ENCODE data around the gene C20orf96. TPM values are rescaled to one million over a fixed set of nuclear protein-coding genes. Genes with fewer than 3 reads are reported as not detected.
A peak's percentile ranks its signal among the peaks of the same experiment; 100 is the strongest.

The C20orf96 gene
- total and polyA plus RNA-seq, 5 donors = 4.2 to 9.1 (median 6.3) TPM

DNA sequence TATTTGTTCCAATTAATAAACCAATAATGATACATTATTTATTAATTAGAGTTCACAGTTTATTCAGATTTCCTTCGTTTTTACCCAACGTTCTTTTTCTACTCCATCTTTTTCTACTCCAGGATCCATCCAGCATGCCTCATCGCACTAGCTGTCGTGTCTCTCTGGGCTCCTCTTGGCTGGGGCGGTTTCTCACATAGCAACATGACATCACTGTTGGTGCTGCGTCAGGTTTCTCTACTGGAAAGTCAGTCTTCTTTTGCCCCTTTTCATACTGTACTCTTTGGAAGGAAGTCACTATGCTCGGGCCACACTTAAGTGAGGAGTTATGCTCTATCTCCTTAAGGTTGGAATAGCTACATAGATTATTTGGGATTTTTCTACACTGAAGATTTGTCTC, 21.1 kb upstream of the C20orf96 start:
- no peaks in the 10 kb centered on the region for H3K4me1 ChIP-seq (ENCODE audit: control insufficient read depth, insufficient read depth, low read length)

DNA sequence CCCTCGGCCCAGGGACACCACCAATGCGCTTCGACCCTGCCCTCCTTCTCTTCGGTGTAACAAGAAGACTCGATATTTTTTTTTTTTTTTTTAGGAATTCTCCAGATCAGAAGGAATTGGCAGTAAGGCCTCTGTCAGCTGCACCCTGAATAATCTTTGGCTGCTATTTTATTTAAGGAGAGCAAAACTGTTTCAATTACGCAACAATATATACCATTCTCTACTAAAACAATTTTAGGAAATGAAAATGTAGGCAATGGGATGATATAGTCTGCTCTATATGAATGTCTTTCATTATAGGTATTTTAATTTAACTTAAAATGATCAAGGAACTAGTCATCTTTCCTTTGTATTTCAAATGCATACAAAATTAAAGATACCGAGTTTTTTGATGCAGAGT, 20.1 kb upstream of the C20orf96 start:
- Histone ChIP-seq H3K27me3 (ENCODE audit: control insufficient read depth, insufficient read depth) (no peaks in the 10 kb centered on the region), H3K27ac (ENCODE audit: low read length) (no peak overlapping the region), H3K4me1 (ENCODE audit: control insufficient read depth, insufficient read depth, low read length) (no peaks in the 10 kb centered on the region), H3K4me3 (ENCODE audit: low read length) (peak overlapping the region; percentile 78), H3K9me3 (ENCODE audit: control insufficient read depth, low read length) (no peaks in the 10 kb centered on the region)
- DNase-seq = no peak
- intact Hi-C loops (cut with DNase I) = no loop called here
- no peak for ATAC-seq
- WGBS = 4% methylated on average over 7 of the region's 7 CpGs

More for the DNA sequence above, 21.1 kb upstream of the C20orf96 start:
- Histone ChIP-seq H3K27me3 (ENCODE audit: control insufficient read depth, insufficient read depth) (no peaks in the 10 kb centered on the region), H3K4me3 (ENCODE audit: low read length) (no peak overlapping the region), H3K9me3 (ENCODE audit: control insufficient read depth, low read length) (no peaks in the 10 kb centered on the region), H3K27ac (ENCODE audit: low read length) (no peak overlapping the region)
- 79% methylated on average over 7 of the region's 7 CpGs for WGBS
- ATAC-seq = no peak
- DNase-seq = no peak
- intact Hi-C loops (cut with DNase I) = no loop called here

DNA sequence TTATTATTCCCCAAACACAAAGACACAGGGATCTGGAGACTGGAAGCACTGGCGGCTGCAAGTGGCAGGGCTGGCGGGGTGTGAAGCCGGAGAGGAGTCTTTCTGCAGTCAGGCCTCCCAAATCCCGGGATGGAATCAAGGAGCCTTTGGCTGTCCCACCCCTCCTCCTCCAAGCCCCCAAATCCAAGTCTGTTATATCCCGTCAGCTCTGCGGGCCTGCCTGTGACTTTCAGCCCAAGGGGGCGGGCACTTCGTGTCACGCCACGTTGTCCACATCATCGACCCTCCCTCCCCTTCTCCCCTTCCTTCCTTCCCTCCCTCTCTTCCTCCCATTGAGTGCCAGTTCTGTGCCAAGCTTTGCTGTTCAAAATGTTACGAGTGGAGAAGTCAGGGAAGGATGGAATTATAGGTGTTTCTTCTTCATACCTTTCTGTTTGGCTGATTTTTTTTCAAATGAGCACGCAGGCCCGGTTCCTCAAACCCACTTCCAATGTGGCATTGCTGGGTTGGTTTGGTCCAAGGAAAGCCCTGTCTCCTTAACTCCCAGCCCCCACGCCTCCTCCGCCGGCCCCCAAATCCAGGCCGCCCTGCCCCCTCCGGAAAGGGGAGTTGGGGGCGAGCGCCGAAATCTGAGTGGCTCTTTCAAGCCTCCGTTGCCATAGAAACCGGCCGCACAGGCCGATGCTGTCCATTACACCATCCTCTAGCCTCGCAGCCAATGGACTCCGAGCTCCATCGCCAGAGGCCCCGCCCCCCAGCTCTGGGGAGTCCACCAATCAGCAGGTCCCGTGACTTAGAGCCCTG, 19.5 kb upstream of the C20orf96 start:
- Histone ChIP-seq H3K4me1 (ENCODE audit: control insufficient read depth, insufficient read depth, low read length) (no peaks in the 10 kb centered on the region), H3K4me3 (ENCODE audit: low read length) (peak overlapping the region; percentile 78), H3K27ac (ENCODE audit: low read length) (peak overlapping the region; percentile 93), H3K9me3 (ENCODE audit: control insufficient read depth, low read length) (no peaks in the 10 kb centered on the region), H3K27me3 (ENCODE audit: control insufficient read depth, insufficient read depth) (no peaks in the 10 kb centered on the region)
- intact Hi-C loops (cut with DNase I) = no loop called here
- ATAC-seq (peak; percentile 100), DNase-seq (peak; percentile 99)
- 3% methylated on average over 31 of the region's 31 CpGs for WGBS

DNA sequence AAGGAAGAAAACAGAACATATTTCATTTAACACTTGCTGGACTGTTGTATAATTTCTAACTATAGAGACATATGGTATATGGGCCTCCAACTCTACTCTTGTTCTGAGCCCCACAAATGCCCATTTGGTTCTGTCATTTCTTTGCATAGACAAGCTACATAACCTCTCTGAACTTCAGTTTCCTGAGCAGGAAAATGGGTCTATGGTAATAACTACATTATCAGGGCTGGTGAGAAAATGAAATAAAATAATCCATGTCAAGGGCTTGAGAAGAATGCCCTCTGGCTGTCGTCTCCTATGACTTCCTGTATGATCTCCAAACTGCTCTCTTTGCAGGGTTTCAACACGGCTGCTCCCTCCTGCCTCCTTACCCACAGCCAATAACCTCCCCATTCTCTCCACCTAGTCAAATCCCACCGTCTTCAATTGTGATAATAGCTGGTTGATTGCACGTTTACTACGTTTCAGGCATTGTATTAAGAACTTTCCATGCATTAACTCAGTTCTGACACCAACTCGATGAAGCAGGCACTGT, 18.8 kb upstream of the C20orf96 start:
- ATAC-seq (peak; percentile 20 to 22), DNase-seq (no peak)
- Histone ChIP-seq H3K27ac (ENCODE audit: low read length) (peak overlapping the region; percentile 93), H3K27me3 (ENCODE audit: control insufficient read depth, insufficient read depth) (no peaks in the 10 kb centered on the region), H3K9me3 (ENCODE audit: control insufficient read depth, low read length) (no peaks in the 10 kb centered on the region), H3K4me3 (ENCODE audit: low read length) (peak overlapping the region; percentile 78), H3K4me1 (ENCODE audit: control insufficient read depth, insufficient read depth, low read length) (no peaks in the 10 kb centered on the region)
- WGBS = 4% methylated on average over 6 of the region's 6 CpGs
- intact Hi-C loops (cut with DNase I) = no loop called here

DNA sequence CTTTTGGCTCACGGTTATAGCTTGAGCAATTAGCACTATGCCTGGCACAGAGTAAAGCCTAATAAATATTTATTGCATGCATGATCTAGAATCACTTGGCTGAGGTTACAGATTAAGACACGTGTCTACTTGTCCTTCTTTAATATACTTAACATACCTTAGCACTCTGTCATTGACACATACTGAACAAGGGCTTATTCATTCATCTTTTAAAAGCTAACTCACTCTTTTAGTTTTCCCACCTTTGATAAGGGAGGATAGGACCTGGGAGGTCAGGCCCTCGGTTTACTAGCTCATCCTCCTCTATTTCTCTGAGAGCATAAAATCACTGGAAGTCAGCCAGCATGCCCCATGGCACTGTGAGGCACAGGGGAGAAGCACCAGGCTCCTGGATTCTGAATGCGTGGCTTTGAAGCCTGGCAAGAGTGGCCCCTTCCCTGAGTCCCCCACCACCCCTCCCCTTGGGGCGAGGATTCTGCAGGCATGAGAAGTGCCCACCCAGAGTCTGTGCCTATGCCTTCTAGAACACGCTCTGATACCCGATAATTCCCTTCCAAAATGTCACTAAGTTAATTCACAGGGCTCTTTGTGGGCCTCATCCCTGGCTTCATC, 18.0 kb upstream of the C20orf96 start:
- H3K9me3 ChIP-seq (ENCODE audit: control insufficient read depth, low read length) = no peaks in the 10 kb centered on the region
- 62% methylated on average over 7 of the region's 7 CpGs for WGBS
- no peaks in the 10 kb centered on the region for H3K27me3 ChIP-seq (ENCODE audit: control insufficient read depth, insufficient read depth)
- H3K4me1 ChIP-seq (ENCODE audit: control insufficient read depth, insufficient read depth, low read length) = no peaks in the 10 kb centered on the region
- no peak overlapping the region for H3K27ac ChIP-seq (ENCODE audit: low read length)
- ATAC-seq (no peak), DNase-seq (peak in 1 of 3 donors; percentile 55)
- H3K4me3 ChIP-seq (ENCODE audit: low read length) = no peak overlapping the region
- intact Hi-C loops (cut with DNase I) = no loop called here

DNA sequence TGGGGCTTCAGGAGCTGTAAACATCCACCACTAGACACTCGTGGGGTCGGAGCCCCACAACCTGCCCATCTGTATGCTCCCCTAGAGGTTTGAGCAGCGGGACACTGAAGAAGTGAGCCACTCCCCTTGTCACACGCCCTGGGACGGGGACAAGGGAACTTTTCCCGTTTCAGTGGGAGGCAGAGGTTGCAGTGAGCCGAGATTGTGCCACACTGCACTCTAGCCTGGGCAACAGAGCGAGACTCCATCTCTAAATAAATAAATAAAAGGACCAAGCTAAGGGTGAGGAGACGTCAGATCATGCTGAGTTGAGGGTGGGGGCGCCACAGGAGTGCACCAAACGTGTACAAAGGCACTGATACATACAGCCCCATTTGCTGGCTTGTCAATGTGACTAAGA, 15.2 kb upstream of the C20orf96 start:
- no peak for ATAC-seq
- Histone ChIP-seq H3K9me3 (ENCODE audit: control insufficient read depth, low read length) (no peaks in the 10 kb centered on the region), H3K27me3 (ENCODE audit: control insufficient read depth, insufficient read depth) (no peaks in the 10 kb centered on the region), H3K27ac (ENCODE audit: low read length) (no peak overlapping the region), H3K4me1 (ENCODE audit: control insufficient read depth, insufficient read depth, low read length) (peaks cover 6% of the 10 kb centered on the region), H3K4me3 (ENCODE audit: low read length) (no peak overlapping the region)
- WGBS = 68% methylated on average over 11 of the region's 11 CpGs
- intact Hi-C loops (cut with DNase I) = no loop called here
- DNase-seq = no peak

DNA sequence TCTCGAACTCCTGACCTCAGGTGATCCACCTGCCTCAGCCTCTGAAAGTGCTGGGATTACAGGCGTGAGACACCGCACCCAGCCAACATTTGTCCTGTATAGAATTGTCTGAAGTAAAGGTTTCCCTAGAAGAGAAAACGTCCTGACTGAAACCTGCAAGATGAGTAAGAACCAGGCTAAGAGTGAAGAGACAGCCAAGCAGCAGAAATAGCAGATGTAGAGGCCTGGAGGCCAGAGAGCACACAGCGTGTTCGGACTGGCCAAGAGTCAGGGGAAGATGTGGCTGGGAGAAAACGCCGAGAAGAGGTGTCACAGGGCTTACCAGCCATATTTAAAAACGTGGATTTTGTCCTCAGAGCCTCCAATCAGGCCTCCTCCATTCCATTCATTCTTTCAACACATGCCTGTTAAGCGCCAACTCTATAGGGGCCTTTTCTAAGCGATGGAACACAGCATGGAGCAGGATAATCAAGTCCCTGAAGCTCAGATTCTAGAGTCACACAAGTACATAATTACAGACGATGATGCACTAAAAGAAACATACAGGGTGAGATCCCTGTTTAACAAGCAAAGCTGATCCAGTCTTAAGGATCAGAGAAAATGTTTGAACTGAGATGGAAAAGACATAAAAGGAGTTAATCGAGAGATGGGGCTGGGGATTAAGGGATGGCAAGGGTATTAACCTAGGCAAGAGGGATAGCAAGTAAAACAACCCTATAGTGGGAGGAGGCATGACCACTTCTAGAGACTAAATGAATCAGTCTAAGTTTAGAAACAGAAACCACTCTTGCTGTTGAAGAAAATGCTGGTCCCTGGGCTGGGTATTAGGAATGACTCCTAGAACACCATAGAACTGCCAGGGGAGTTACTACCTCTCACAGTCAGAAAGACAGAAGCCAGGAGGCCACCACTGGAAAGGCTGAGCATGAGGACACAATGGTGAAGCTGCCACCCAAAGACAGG, 11.6 kb upstream of the C20orf96 start:
- no peak for DNase-seq
- Histone ChIP-seq H3K4me1 (ENCODE audit: control insufficient read depth, insufficient read depth, low read length) (peaks cover 14% of the 10 kb centered on the region), H3K27ac (ENCODE audit: low read length) (no peak overlapping the region), H3K4me3 (ENCODE audit: low read length) (no peak overlapping the region), H3K27me3 (ENCODE audit: control insufficient read depth, insufficient read depth) (no peaks in the 10 kb centered on the region), H3K9me3 (ENCODE audit: control insufficient read depth, low read length) (no peaks in the 10 kb centered on the region)
- WGBS = 69% methylated on average over 13 of the region's 13 CpGs
- no peak for ATAC-seq
- intact Hi-C loops (cut with DNase I) = no loop called here

DNA sequence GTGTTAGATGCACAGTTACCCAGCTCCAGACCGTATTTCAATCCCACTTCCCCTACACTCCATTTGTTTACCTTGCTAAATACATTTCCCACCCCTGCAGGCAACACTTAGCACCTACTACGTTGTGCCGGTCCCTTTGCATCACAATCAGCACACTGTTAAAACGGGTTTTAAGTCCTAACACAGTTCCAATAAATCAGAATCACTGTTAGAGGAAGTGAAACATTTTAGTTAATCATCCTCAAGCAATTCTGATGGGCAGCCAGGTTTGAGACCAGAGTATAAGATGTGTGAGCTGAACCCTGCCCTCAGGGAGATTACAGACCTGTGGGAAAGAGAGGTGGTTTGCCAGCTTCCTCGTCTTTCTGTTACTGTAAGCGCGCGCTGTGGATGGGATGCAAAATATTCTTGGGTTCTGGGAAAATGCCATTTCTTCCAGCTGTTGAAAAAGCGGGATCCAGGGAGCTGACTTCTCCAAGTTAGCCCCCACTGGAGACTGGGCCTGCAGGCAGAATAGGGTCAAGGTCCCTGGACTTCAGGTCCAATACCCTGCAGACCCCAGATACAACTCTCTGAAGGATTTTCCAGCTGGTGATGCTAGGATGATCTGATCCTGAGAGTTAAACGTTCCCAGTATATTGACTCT, 9.9 kb upstream of the C20orf96 start:
- 25% methylated on average over 10 of the region's 10 CpGs for WGBS
- Histone ChIP-seq H3K9me3 (ENCODE audit: control insufficient read depth, low read length) (no peaks in the 10 kb centered on the region), H3K4me3 (ENCODE audit: low read length) (peak overlapping the region; percentile 25), H3K4me1 (ENCODE audit: control insufficient read depth, insufficient read depth, low read length) (peaks cover 14% of the 10 kb centered on the region), H3K27ac (ENCODE audit: low read length) (no peak overlapping the region), H3K27me3 (ENCODE audit: control insufficient read depth, insufficient read depth) (no peaks in the 10 kb centered on the region)
- ATAC-seq (no peak), DNase-seq (no peak)
- intact Hi-C loops (cut with DNase I) = no loop called here

DNA sequence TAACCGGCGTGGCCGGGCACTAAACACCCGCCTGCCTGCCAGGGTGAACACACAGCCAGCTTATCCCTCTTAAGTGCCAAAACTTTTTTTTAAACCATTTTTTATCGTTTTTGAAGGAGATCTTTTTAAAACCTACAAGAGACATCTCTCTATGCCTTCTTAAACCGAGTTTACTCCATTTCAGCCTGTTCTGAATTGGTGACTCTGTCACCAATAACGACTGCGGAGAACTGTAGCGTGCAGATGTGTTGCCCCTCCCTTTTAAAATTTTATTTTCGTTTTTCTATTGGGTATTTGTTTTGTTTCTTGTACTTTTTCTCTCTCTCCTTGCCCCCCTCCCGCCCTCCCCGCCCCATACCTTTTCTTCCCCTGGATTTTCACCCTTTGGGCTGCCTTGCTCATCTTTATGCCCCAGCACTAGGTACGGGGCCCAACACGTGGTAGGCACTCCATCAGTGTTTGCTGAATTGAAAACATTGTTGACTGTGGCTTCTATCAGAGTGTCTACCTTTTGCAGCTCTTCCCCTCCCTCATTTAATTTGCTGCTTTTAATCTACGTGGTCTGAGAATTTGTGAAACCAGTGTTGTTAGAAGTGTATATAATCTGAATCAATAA, 8.3 kb upstream of the C20orf96 start:
- no peaks in the 10 kb centered on the region for H3K9me3 ChIP-seq (ENCODE audit: control insufficient read depth, low read length)
- intact Hi-C loops (cut with DNase I) = no loop called here
- no peak for ATAC-seq
- WGBS = 7% methylated on average over 15 of the region's 15 CpGs
- no peaks in the 10 kb centered on the region for H3K27me3 ChIP-seq (ENCODE audit: control insufficient read depth, insufficient read depth)
- H3K27ac ChIP-seq (ENCODE audit: low read length) = peak overlapping the region; percentile 85
- H3K4me1 ChIP-seq (ENCODE audit: control insufficient read depth, insufficient read depth, low read length) = peaks cover 14% of the 10 kb centered on the region
- DNase-seq = no peak
- H3K4me3 ChIP-seq (ENCODE audit: low read length) = peak overlapping the region; percentile 83
